GM12878 (cell line): ENCODE measurements around the gene SLC24A3. TPM values are rescaled to one million over a fixed set of nuclear protein-coding genes. Genes with fewer than 3 reads are reported as not detected.

Experiments used
- EED ChIP-seq: sonication (generic); IDR thresholded peaks from 2 replicates; pipeline ENCODE4 v1.6.1; 2016; ENCODE audit warnings: antibody characterized with exemption, low read depth
- YY1 ChIP-seq: IDR thresholded peaks from 2 replicates; pipeline ENCODE4 v1.6.1; 2011; ENCODE audit warnings: low read depth, mild to moderate bottlenecking, low read length
- polyA plus RNA-seq, 11 experiments: library from polyadenylated mRNA; depleted of rRNA in 4 of 11; unstranded in 6 of 11; stranded (reverse) in 5 of 11; fragments of >200 nt; fragmentation: Nextera tagmentation in 4 of 11; fragmentation: Illumina TruSeq in 1 of 11; extraction: Ambion mirVana in 4 of 11; extraction: Trizol in 1 of 11; gene quantifications; 1 replicate in 1 of 11; 2 replicates in 10 of 11; pipeline versions ENCODE4 v1.2.1 to v1.2.3, GENCODE V29; 2011 to 2016; ENCODE audit warnings: inconsistent platforms in 2 of 11, missing spikeins in 2 of 11, low read depth in 1 of 11
- total RNA-seq, 4 experiments: library from RNA; depleted of rRNA in 3 of 4; stranded (reverse); fragments of >200 nt in 3 of 4; fragmentation: Illumina TruSeq in 1 of 4; extraction: Trizol in 1 of 4; gene quantifications; 2 replicates each; pipeline versions ENCODE4 v1.2.1 to v1.2.3, GENCODE V29; 2013 to 2021
- TF ChIP-seq, protein P1 (sequence below): fragments of 450-650 bp; IDR thresholded peaks from 2 replicates; pipeline ENCODE4 v1.6.1; 2017; ENCODE audit warnings: antibody characterized with exemption, mild to moderate bottlenecking, moderate library complexity
- TF ChIP-seq, protein P2 (sequence below): fragments of 450-650 bp; IDR thresholded peaks from 2 replicates; pipeline ENCODE4 v1.6.1; 2014; ENCODE audit warnings: mild to moderate bottlenecking
- TF ChIP-seq, protein P3 (sequence below): fragments of 450-650 bp; IDR thresholded peaks from 2 replicates; pipeline ENCODE4 v1.6.1; 2017; ENCODE audit warnings: mild to moderate bottlenecking, moderate library complexity

SLC24A3 gene
- total and polyA plus RNA-seq, 10 of the 15 experiments (the other 5 are each of a cell fraction or from before 2014, with no cell fraction given), result 0.04 TPM; not detected in 9

DNA sequence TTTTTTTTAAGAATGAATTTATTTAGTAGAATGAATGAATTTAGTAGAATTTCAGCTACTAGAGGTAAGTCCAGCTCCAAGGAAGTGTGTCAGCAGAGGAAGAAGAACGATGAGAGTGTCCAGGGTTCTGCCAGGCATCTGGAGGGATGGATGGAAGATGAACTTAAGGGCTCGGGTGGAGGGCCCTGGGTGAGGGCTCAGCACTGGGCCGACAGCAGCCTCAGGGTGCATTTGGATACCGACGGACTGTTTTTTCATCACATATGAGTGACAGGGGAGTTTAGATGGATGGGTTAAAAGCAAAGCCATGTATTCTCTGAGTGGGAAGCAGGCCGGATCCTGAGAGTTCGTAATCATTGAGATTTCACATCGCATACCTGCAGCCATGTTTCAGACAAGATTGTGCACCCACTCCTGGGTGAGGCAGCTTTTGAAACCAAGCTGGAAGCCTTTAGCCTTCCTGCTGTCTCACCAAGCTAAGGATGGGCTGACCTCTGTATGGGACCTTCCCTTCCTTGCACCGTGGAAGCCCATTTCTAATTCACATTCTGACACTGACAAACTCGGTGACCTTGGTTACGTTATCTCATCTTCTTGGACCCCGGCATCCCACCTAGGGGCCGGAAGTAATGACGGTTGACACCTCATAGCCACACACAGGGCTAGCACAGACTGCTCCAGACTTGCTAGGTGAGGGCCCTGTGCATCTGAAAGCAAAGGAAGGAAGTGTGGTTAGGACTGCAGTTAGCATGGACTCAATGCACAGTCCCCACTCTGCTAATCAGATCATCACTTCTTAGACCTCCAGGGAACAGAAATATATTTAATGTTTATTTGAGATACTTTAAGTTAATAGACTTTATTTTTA lies 228.5 kb downstream of the SLC24A3 start (continued):
- TF ChIP-seq, protein P1, sequence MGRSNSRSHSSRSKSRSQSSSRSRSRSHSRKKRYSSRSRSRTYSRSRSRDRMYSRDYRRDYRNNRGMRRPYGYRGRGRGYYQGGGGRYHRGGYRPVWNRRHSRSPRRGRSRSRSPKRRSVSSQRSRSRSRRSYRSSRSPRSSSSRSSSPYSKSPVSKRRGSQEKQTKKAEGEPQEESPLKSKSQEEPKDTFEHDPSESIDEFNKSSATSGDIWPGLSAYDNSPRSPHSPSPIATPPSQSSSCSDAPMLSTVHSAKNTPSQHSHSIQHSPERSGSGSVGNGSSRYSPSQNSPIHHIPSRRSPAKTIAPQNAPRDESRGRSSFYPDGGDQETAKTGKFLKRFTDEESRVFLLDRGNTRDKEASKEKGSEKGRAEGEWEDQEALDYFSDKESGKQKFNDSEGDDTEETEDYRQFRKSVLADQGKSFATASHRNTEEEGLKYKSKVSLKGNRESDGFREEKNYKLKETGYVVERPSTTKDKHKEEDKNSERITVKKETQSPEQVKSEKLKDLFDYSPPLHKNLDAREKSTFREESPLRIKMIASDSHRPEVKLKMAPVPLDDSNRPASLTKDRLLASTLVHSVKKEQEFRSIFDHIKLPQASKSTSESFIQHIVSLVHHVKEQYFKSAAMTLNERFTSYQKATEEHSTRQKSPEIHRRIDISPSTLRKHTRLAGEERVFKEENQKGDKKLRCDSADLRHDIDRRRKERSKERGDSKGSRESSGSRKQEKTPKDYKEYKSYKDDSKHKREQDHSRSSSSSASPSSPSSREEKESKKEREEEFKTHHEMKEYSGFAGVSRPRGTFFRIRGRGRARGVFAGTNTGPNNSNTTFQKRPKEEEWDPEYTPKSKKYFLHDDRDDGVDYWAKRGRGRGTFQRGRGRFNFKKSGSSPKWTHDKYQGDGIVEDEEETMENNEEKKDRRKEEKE, result no peak
- TF ChIP-seq, protein P2, sequence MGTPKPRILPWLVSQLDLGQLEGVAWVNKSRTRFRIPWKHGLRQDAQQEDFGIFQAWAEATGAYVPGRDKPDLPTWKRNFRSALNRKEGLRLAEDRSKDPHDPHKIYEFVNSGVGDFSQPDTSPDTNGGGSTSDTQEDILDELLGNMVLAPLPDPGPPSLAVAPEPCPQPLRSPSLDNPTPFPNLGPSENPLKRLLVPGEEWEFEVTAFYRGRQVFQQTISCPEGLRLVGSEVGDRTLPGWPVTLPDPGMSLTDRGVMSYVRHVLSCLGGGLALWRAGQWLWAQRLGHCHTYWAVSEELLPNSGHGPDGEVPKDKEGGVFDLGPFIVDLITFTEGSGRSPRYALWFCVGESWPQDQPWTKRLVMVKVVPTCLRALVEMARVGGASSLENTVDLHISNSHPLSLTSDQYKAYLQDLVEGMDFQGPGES, result no peak
- no peak for TF ChIP-seq EED
- TF ChIP-seq, protein P3, sequence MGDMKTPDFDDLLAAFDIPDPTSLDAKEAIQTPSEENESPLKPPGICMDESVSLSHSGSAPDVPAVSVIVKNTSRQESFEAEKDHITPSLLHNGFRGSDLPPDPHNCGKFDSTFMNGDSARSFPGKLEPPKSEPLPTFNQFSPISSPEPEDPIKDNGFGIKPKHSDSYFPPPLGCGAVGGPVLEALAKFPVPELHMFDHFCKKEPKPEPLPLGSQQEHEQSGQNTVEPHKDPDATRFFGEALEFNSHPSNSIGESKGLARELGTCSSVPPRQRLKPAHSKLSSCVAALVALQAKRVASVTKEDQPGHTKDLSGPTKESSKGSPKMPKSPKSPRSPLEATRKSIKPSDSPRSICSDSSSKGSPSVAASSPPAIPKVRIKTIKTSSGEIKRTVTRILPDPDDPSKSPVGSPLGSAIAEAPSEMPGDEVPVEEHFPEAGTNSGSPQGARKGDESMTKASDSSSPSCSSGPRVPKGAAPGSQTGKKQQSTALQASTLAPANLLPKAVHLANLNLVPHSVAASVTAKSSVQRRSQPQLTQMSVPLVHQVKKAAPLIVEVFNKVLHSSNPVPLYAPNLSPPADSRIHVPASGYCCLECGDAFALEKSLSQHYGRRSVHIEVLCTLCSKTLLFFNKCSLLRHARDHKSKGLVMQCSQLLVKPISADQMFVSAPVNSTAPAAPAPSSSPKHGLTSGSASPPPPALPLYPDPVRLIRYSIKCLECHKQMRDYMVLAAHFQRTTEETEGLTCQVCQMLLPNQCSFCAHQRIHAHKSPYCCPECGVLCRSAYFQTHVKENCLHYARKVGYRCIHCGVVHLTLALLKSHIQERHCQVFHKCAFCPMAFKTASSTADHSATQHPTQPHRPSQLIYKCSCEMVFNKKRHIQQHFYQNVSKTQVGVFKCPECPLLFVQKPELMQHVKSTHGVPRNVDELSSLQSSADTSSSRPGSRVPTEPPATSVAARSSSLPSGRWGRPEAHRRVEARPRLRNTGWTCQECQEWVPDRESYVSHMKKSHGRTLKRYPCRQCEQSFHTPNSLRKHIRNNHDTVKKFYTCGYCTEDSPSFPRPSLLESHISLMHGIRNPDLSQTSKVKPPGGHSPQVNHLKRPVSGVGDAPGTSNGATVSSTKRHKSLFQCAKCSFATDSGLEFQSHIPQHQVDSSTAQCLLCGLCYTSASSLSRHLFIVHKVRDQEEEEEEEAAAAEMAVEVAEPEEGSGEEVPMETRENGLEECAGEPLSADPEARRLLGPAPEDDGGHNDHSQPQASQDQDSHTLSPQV, result no peak
- TF ChIP-seq YY1, result no peak
- TF ChIP-seq, all 136 proteins: peak for 0
